H1 (cell line): ENCODE data around the gene UBE2E3. TPM values are rescaled to one million over a fixed set of nuclear protein-coding genes. Genes with fewer than 3 reads are reported as not detected.

ENCODE experiments used
- CTCF ChIA-PET: fragments of 300-600 bp; sonication (Branson Sonifier 250); formaldehyde crosslinking; loops from one replicate; lab custom pipeline; 2021; ENCODE audit not compliant: partially characterized antibody; lab: Charles Lee
- POLR2A ChIA-PET: fragments of 300-600 bp; sonication (Branson Sonifier 250); formaldehyde crosslinking; loops from one replicate; lab custom pipeline; 2021; ENCODE audit warnings: inconsistent platforms; ENCODE audit not compliant: partially characterized antibody; lab: Charles Lee
- DNase-seq, 2 experiments: peaks; one replicate each; pipeline versions ENCODE4 v3.0.0 to v3.0.0-alpha.2; 2010 to 2022; ENCODE audit warnings: low spot score in 2 of 2, low read depth in 1 of 2, mixed read lengths in 1 of 2
- FAIRE-seq: peaks from 2 replicates; lab custom pipeline; 2011; peaks lifted over from hg19 to GRCh38; lab: Jason Lieb, UNC
- H2AFZ ChIP-seq: 2 replicates; pipeline ENCODE4 v1.8.1; 2012; ENCODE audit warnings: low read length, inconsistent platforms
- H2AK5ac ChIP-seq: 2 replicates; pipeline ENCODE4 v1.6.1; 2013; ENCODE audit warnings: low read depth, low read length
- H2BK120ac ChIP-seq: replicated peaks from 2 replicates; pipeline ENCODE3; 2013; ENCODE audit warnings: low read depth, low read length, inconsistent platforms
- H2BK12ac ChIP-seq: 2 replicates; pipeline ENCODE4 v1.6.1; 2013; ENCODE audit warnings: low read depth, low read length
- H2BK15ac ChIP-seq: 2 replicates; pipeline ENCODE4 v1.6.1; 2013; ENCODE audit warnings: low read length
- H2BK20ac ChIP-seq: 2 replicates; pipeline ENCODE4 v1.6.1; 2013; ENCODE audit warnings: low read length
- H2BK5ac ChIP-seq: 2 replicates; pipeline ENCODE4 v1.6.1; 2013; ENCODE audit warnings: low read depth, low read length
- H3K14ac ChIP-seq: 2 replicates; pipeline ENCODE4 v1.6.1; 2013; ENCODE audit warnings: inconsistent platforms; ENCODE audit not compliant: insufficient read length
- H3K18ac ChIP-seq: 2 replicates; pipeline ENCODE4 v1.6.1; 2013; ENCODE audit warnings: low read length; ENCODE audit errors: extremely low read depth
- H3K23ac ChIP-seq: 2 replicates; pipeline ENCODE4 v1.6.1; 2013; ENCODE audit warnings: inconsistent platforms; ENCODE audit not compliant: insufficient read length
- H3K23me2 ChIP-seq: 2 replicates; pipeline ENCODE4 v1.6.1; 2013; ENCODE audit warnings: low read depth, low read length
- H3K27ac ChIP-seq: 2 replicates; pipeline ENCODE4 v1.6.1; 2011; ENCODE audit warnings: low read depth, low read length, inconsistent platforms
- H3K27me3 ChIP-seq, 4 experiments: replicated peaks in 1 of 4; 1 replicate in 1 of 4; 2 replicates in 3 of 4; pipeline versions ENCODE4 v1.6.1 to v1.8.1; 2011 to 2013; ENCODE audit warnings: low read length in 3 of 4, mild to moderate bottlenecking in 3 of 4, inconsistent platforms in 2 of 4, mixed read lengths in 2 of 4, moderate library complexity in 1 of 4; ENCODE audit not compliant: control insufficient read depth in 3 of 4, insufficient read depth in 3 of 4; ENCODE audit errors: extremely low read depth in 1 of 4
- H3K36me3 ChIP-seq, 4 experiments: 2 replicates each; pipeline versions ENCODE4 v1.6.1 to v1.8.1; 2011 to 2013; ENCODE audit warnings: mild to moderate bottlenecking in 4 of 4, low read length in 3 of 4, moderate library complexity in 2 of 4, control low read depth in 1 of 4, inconsistent platforms in 1 of 4; ENCODE audit not compliant: insufficient read depth in 4 of 4, control insufficient read depth in 2 of 4
- H3K4ac ChIP-seq: replicated peaks from 2 replicates; pipeline ENCODE3; 2013; ENCODE audit warnings: low read length, low read depth, mixed read lengths, inconsistent platforms; ENCODE audit not compliant: insufficient read length
- H3K4me1 ChIP-seq, 4 experiments: replicated peaks in 1 of 4; 1 replicate in 1 of 4; 2 replicates in 3 of 4; pipeline versions ENCODE4 v1.6.1 to v1.8.1; 2011 to 2013; ENCODE audit warnings: low read length in 3 of 4, inconsistent platforms in 2 of 4, mixed read lengths in 1 of 4; ENCODE audit not compliant: insufficient read depth in 4 of 4, control insufficient read depth in 3 of 4
- H3K4me2 ChIP-seq, 2 experiments: 2 replicates each; pipeline versions ENCODE4 v1.6.1 to v1.8.1; 2011 to 2013; ENCODE audit warnings: low read depth in 2 of 2, low read length in 2 of 2, control low read depth in 1 of 2, inconsistent platforms in 1 of 2, mild to moderate bottlenecking in 1 of 2; ENCODE audit not compliant: insufficient read depth in 1 of 2
- H3K4me3 ChIP-seq, 4 experiments: fragments of 200-600, 300-600 bp in 1 of 4; sonication (generic), shearing (Covaris generic), sonication (Bioruptor Twin) in 1 of 4; 2 replicates each; pipeline versions ENCODE4 v1.5.1 to v1.8.1; 2011 to 2016; ENCODE audit warnings: low read length in 4 of 4, low read depth in 3 of 4, control low read depth in 2 of 4, inconsistent platforms in 2 of 4, mild to moderate bottlenecking in 2 of 4, mixed read lengths in 1 of 4, moderate library complexity in 1 of 4; ENCODE audit not compliant: insufficient read depth in 2 of 4; ENCODE audit errors: extremely low read depth in 1 of 4
- H3K56ac ChIP-seq: replicated peaks from 2 replicates; pipeline ENCODE3; 2013; ENCODE audit warnings: low read depth, mild to moderate bottlenecking, mixed read lengths, low read length, inconsistent platforms; ENCODE audit not compliant: insufficient read length
- H3K79me1 ChIP-seq: 2 replicates; pipeline ENCODE4 v1.6.1; 2013; ENCODE audit warnings: low read depth, low read length, control low read depth
- H3K79me2 ChIP-seq, 2 experiments: 2 replicates each; pipeline versions ENCODE4 v1.6.1 to v1.8.1; 2012 to 2013; ENCODE audit warnings: low read length in 2 of 2, mild to moderate bottlenecking in 2 of 2, inconsistent platforms in 1 of 2; ENCODE audit not compliant: insufficient read depth in 2 of 2, control insufficient read depth in 1 of 2
- H3K9ac ChIP-seq, 4 experiments: replicated peaks in 1 of 4; 1 replicate in 1 of 4; 2 replicates in 3 of 4; pipeline versions ENCODE4 v1.6.1 to v1.8.1; 2011 to 2013; ENCODE audit warnings: low read depth in 3 of 4, low read length in 3 of 4, control low read depth in 2 of 4, mild to moderate bottlenecking in 2 of 4, moderate library complexity in 2 of 4, inconsistent platforms in 1 of 4; ENCODE audit errors: extremely low read depth in 1 of 4
- H3K9me3 ChIP-seq, 2 experiments: 2 replicates each; pipeline versions ENCODE4 v1.6.1 to v1.8.1; 2012 to 2013; ENCODE audit warnings: mild to moderate bottlenecking in 2 of 2, moderate library complexity in 2 of 2, control low read depth in 1 of 2, inconsistent platforms in 1 of 2, low read depth in 1 of 2, low read length in 1 of 2, mixed read lengths in 1 of 2; ENCODE audit not compliant: insufficient read depth in 2 of 2
- H4K20me1 ChIP-seq, 2 experiments: replicated peaks in 1 of 2; 2 replicates each; pipeline versions ENCODE3 to v1.8.1; 2011 to 2013; ENCODE audit warnings: inconsistent platforms in 2 of 2, low read length in 2 of 2, mild to moderate bottlenecking in 1 of 2; ENCODE audit not compliant: insufficient read depth in 2 of 2, control insufficient read depth in 1 of 2
- H4K5ac ChIP-seq: 2 replicates; pipeline ENCODE4 v1.6.1; 2013; ENCODE audit warnings: low read length, low read depth, mixed read lengths, inconsistent platforms; ENCODE audit not compliant: insufficient read length
- H4K8ac ChIP-seq: 2 replicates; pipeline ENCODE4 v1.8.0; 2013; ENCODE audit warnings: mild to moderate bottlenecking, moderate library complexity, low read length, inconsistent platforms; ENCODE audit not compliant: insufficient read depth; ENCODE audit errors: extremely low read depth
- H4K91ac ChIP-seq: replicated peaks from 2 replicates; pipeline ENCODE3; 2013; ENCODE audit warnings: low read length, mixed read lengths, inconsistent platforms; ENCODE audit not compliant: insufficient read length
- BCL11A ChIP-seq, 2 experiments: IDR thresholded peaks; one replicate each; pipeline ENCODE4 v1.6.1; 2011; ENCODE audit warnings: low read depth in 2 of 2, low read length in 2 of 2, mild to moderate bottlenecking in 2 of 2
- CTBP2 ChIP-seq: IDR thresholded peaks from 2 replicates; pipeline ENCODE4 v1.7.0; 2011; ENCODE audit warnings: borderline replicate concordance, mild to moderate bottlenecking, moderate library complexity, mixed read lengths, low read length; ENCODE audit not compliant: insufficient read depth, insufficient read length
- E2F6 ChIP-seq: IDR thresholded peaks from 2 replicates; pipeline ENCODE4 v1.6.1; 2012; ENCODE audit warnings: inconsistent platforms
- JUN ChIP-seq: IDR thresholded peaks from 2 replicates; pipeline ENCODE4 v1.6.1; 2011; ENCODE audit warnings: low read depth, mild to moderate bottlenecking, improper control_type of control experiment, low read length
- JUND ChIP-seq: IDR thresholded peaks from 2 replicates; pipeline ENCODE4 v1.6.1; 2011; ENCODE audit warnings: mild to moderate bottlenecking, improper control_type of control experiment, low read length
- MAFK ChIP-seq: IDR thresholded peaks from 2 replicates; pipeline ENCODE4 v1.6.1; 2012; ENCODE audit warnings: low read depth, mild to moderate bottlenecking, improper control_type of control experiment, low read length
- NRF1 ChIP-seq: IDR thresholded peaks from 2 replicates; pipeline ENCODE4 v1.6.1; 2011; ENCODE audit warnings: mild to moderate bottlenecking, low read depth, low read length, improper control_type of control experiment
- POU5F1 ChIP-seq: IDR thresholded peaks from 2 replicates; pipeline ENCODE4 v1.6.1; 2011; ENCODE audit warnings: low read depth, mild to moderate bottlenecking, low read length, moderate library complexity
- SRF ChIP-seq: IDR thresholded peaks from 2 replicates; pipeline ENCODE4 v1.6.1; 2011; ENCODE audit warnings: mild to moderate bottlenecking, low read depth, low read length, moderate library complexity
- TBP ChIP-seq: IDR thresholded peaks from 2 replicates; pipeline ENCODE4 v1.6.1; 2011; ENCODE audit warnings: low read depth, low read length, improper control_type of control experiment
- WGBS, 2 experiments: shearing (Covaris generic) in 1 of 2; methylation state at CpG; one replicate each; pipeline versions ENCODE4 v1.1.6 to v1.1.7; 2013 to 2015; ENCODE audit warnings: low lambda C conversion rate in 2 of 2, mixed read lengths in 2 of 2, inconsistent platforms in 1 of 2, low coverage in 1 of 2, missing lambda C conversion rate in 1 of 2; ENCODE audit not compliant: insufficient replicate concordance in 2 of 2, insufficient coverage in 1 of 2, insufficient read length in 1 of 2; ENCODE audit errors: extremely low coverage in 1 of 2, missing lambda C conversion rate in 1 of 2; 5-methylcytosine and 5-hydroxymethylcytosine counted together
- polyA plus RNA-seq, 7 experiments: library from polyadenylated mRNA; depleted of rRNA in 3 of 7; stranded (reverse) in 5 of 7; unstranded in 2 of 7; fragments of >200 nt in 5 of 7; fragments of 200-250 nt in 2 of 7; gene quantifications; 1 replicate in 5 of 7; 2 replicates in 1 of 7; 4 replicates in 1 of 7; pipeline versions ENCODE4 v1.2.1 to v1.2.3, GENCODE V29; 2011 to 2013; ENCODE audit warnings: missing spikeins in 2 of 7, mixed read lengths in 2 of 7
- total RNA-seq: library from RNA; stranded (reverse); fragmentation: NEBNext Ultra II Directional; extraction: Animal tissue kit (Norgen Biotek cat#: 25700); gene quantifications from 2 replicates; pipeline ENCODE4 v1.2.1, GENCODE V29; 2021

The UBE2E3 gene
- total and polyA plus RNA-seq, 2 of the 8 experiments (the other 6 are each of a cell fraction or from before 2014, with no cell fraction given): 106 to 132 TPM

DNA sequence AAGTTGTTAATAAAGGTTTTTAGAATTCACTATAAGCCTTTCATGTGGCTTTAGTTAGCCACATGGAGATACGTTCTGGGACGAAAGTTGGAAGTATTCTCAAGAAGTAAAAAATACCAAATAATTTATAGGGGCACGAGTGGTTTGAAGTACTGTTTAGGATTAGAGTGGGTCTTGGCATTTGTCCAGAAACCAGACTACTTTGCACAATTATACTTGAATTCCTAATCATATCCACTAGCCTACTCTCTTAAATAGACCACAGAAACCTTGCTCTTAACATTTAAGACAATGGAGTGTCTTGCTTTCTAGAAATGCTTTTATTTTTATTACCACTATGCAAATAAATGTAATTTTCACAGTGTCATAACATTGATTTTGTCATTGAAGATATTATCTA lies 44.6 kb downstream of the UBE2E3 start:
- H3K4ac ChIP-seq: no peak overlapping the region
- TF ChIP-seq JUND: no peak
- no peak for TF ChIP-seq E2F6
- no peak for TF ChIP-seq TBP
- no peak for TF ChIP-seq BCL11A (IDR thresholded peaks at IDR 0.05; ENCODE audit: low read depth in 2 of 2, low read length in 2 of 2)
- TF ChIP-seq JUN: no peak
- no peak for TF ChIP-seq SRF
- TF ChIP-seq POU5F1: no peak
- no peak for TF ChIP-seq NRF1
- TF ChIP-seq MAFK: no peak
- TF ChIP-seq CTBP2: no peak
- no peak overlapping the region for H2AFZ ChIP-seq
- no peak overlapping the region for H2BK120ac ChIP-seq
- no peaks in the 10 kb centered on the region for H3K79me1 ChIP-seq
- no peak overlapping the region for H3K4me2 ChIP-seq
- FAIRE-seq: no peak
- ChIA-PET POLR2A (no interaction called here), CTCF (no interaction called here)
- no peaks in the 10 kb centered on the region for H3K36me3 ChIP-seq
- no peak overlapping the region for H4K5ac ChIP-seq
- WGBS, 2 experiments: 90% methylated on average over 3 of the region's 3 CpGs; no CpG with 5 or more reads in 1 of the 2 experiments
- H4K8ac ChIP-seq: no peak overlapping the region
- no peak overlapping the region for H2BK15ac ChIP-seq
- H3K18ac ChIP-seq: no peak overlapping the region
- no peak overlapping the region for H3K14ac ChIP-seq
- no peak overlapping the region for H3K23ac ChIP-seq
- H3K4me3 ChIP-seq: no peak overlapping the region
- H3K56ac ChIP-seq: no peak overlapping the region
- H2BK12ac ChIP-seq: no peak overlapping the region
- H4K91ac ChIP-seq: no peak overlapping the region
- H3K9ac ChIP-seq: no peak overlapping the region
- no peak overlapping the region for H2AK5ac ChIP-seq
- H2BK20ac ChIP-seq: no peak overlapping the region
- no peaks in the 10 kb centered on the region for H3K27me3 ChIP-seq
- H3K79me2 ChIP-seq: peaks cover 0 to 90% of the 10 kb centered on the region in 2 experiments; a peak in 2 of 4 replicates
- H4K20me1 ChIP-seq: peaks cover 0 to 3% of the 10 kb centered on the region in 2 experiments
- H3K23me2 ChIP-seq: no peaks in the 10 kb centered on the region
- no peak overlapping the region for H3K27ac ChIP-seq
- no peak overlapping the region for H2BK5ac ChIP-seq
- DNase-seq: no peak
- no peaks in the 10 kb centered on the region for H3K9me3 ChIP-seq
- peaks cover 0 to 7% (median 0%) of the 10 kb centered on the region in 4 experiments; a peak in 1 of 7 replicates for H3K4me1 ChIP-seq
